ENCODE data around the gene SRGAP1. TPM values are rescaled to one million over a fixed set of nuclear protein-coding genes. Genes with fewer than 3 reads are reported as not detected.

The SRGAP1 gene
- total and polyA plus RNA-seq, 2 of the 8 experiments (the other 6 are each of a cell fraction or from before 2014, with no cell fraction given), result 3.2 to 7.3 TPM

- Histone ChIP-seq H2BK20ac (ENCODE audit: low read length) (no peak overlapping the region), H3K18ac (ENCODE audit: extremely low read depth, low read length) (no peak overlapping the region), H3K27ac (ENCODE audit: low read depth, low read length) (no peak overlapping the region), H3K79me2 (ENCODE audit: control insufficient read depth in 1 of 2, insufficient read depth in 2 of 2, low read length in 2 of 2) (0 out of 4 replicates have a peak, but pooled peaks cover 0 to 3% of the 10 kb centered on the region in 2 experiments), H3K79me1 (ENCODE audit: low read depth, low read length) (no peaks in the 10 kb centered on the region), H3K56ac (replicated peaks; ENCODE audit: insufficient read length, low read depth, low read length) (no peak overlapping the region), H2AFZ (ENCODE audit: low read length) (no peak overlapping the region), H2BK12ac (ENCODE audit: low read depth, low read length) (no peak overlapping the region), H4K5ac (ENCODE audit: insufficient read length, low read depth, low read length) (no peak overlapping the region), H2BK120ac (replicated peaks; ENCODE audit: low read depth, low read length) (no peak overlapping the region), H2AK5ac (ENCODE audit: low read depth, low read length) (no peak overlapping the region), H2BK5ac (ENCODE audit: low read depth, low read length) (no peak overlapping the region), H3K4me2 (ENCODE audit: insufficient read depth in 1 of 2, low read depth in 2 of 2, low read length in 2 of 2) (no peak overlapping the region), H3K36me3 (ENCODE audit: control insufficient read depth in 2 of 4, insufficient read depth in 4 of 4, low read length in 3 of 4) (no peaks in the 10 kb centered on the region), H4K8ac (ENCODE audit: extremely low read depth, insufficient read depth, low read length) (no peak overlapping the region), H3K9me3 (ENCODE audit: insufficient read depth in 2 of 2, low read depth in 1 of 2, low read length in 1 of 2) (no peaks in the 10 kb centered on the region), H3K4me3 (ENCODE audit: extremely low read depth in 1 of 4, insufficient read depth in 2 of 4, low read depth in 3 of 4, low read length in 4 of 4) (no peak overlapping the region), H3K23ac (ENCODE audit: insufficient read length) (no peak overlapping the region), H4K20me1 (replicated peaks in 1 of 2; ENCODE audit: control insufficient read depth in 1 of 2, insufficient read depth in 2 of 2, low read length in 2 of 2) (no peaks in the 10 kb centered on the region), H2BK15ac (ENCODE audit: low read length) (no peak overlapping the region), H3K9ac (replicated peaks in 1 of 4; ENCODE audit: extremely low read depth in 1 of 4, low read depth in 3 of 4, low read length in 3 of 4) (no peak overlapping the region), H3K4ac (replicated peaks; ENCODE audit: insufficient read length, low read depth, low read length) (no peak overlapping the region), H4K91ac (replicated peaks; ENCODE audit: insufficient read length, low read length) (no peak overlapping the region), H3K23me2 (ENCODE audit: low read depth, low read length) (no peaks in the 10 kb centered on the region), H3K4me1 (replicated peaks in 1 of 4; ENCODE audit: control insufficient read depth in 3 of 4, insufficient read depth in 4 of 4, low read length in 3 of 4) (peaks cover 0 to 2% (median 0%) of the 10 kb centered on the region in 4 experiments; a peak in 3 of 7 replicates), H3K14ac (ENCODE audit: insufficient read length) (no peak overlapping the region), H3K27me3 (replicated peaks in 1 of 4; ENCODE audit: control insufficient read depth in 3 of 4, extremely low read depth in 1 of 4, insufficient read depth in 3 of 4, low read length in 3 of 4) (no peaks in the 10 kb centered on the region)
- 90% methylated on average over 1 of the region's 1 CpG; no CpG with 5 or more reads in 1 of the 2 experiments for WGBS, 2 experiments (ENCODE audit: extremely low coverage in 1 of 2, insufficient coverage in 1 of 2, insufficient read length in 1 of 2, insufficient replicate concordance in 2 of 2, low coverage in 1 of 2, low lambda C conversion rate in 2 of 2, missing lambda C conversion rate in 1 of 2)
- ChIA-PET CTCF (ENCODE audit: partially characterized antibody) (interaction anchor here (1.1 to 2.1 kb wide), 5 partner anchors 9 to 120 kb away, joined by 3 to 5 read pairs (median 4); partner anchors contain the start of gene SRGAP1), POLR2A (ENCODE audit: partially characterized antibody) (no interaction called here)
- FAIRE-seq, result no peak
- DNase-seq (ENCODE audit: low read depth in 1 of 2, low spot score in 2 of 2), result no peak
- TF ChIP-seq CEBPB (IDR thresholded peaks at IDR 0.05; ENCODE audit: low read depth, low read length) (no peak), USF2 (IDR thresholded peaks at IDR 0.05; ENCODE audit: low read length) (no peak), BRCA1 (IDR thresholded peaks at IDR 0.05; ENCODE audit: low read depth, low read length) (no peak), POU5F1 (IDR thresholded peaks at IDR 0.05; ENCODE audit: low read depth, low read length) (no peak), CTBP2 (IDR thresholded peaks at IDR 0.05; ENCODE audit: borderline replicate concordance, insufficient read depth, insufficient read length, low read length) (no peak), JUN (IDR thresholded peaks at IDR 0.05; ENCODE audit: low read depth, low read length) (no peak), RXRA (IDR thresholded peaks at IDR 0.05; ENCODE audit: insufficient read depth, low read depth, low read length) (no peak), JUND (IDR thresholded peaks at IDR 0.05; ENCODE audit: low read length) (no peak), SAP30 (IDR thresholded peaks at IDR 0.05; ENCODE audit: insufficient read depth, insufficient replicate concordance, low read length) (no peak), E2F6 (IDR thresholded peaks at IDR 0.05) (no peak), CHD1 (IDR thresholded peaks at IDR 0.05; ENCODE audit: low read depth, low read length) (no peak), NRF1 (IDR thresholded peaks at IDR 0.05; ENCODE audit: low read depth, low read length) (no peak), CHD2 (IDR thresholded peaks at IDR 0.05; ENCODE audit: low read length) (no peak)
Measured at GRCh38 chr12:63964301-63964700, 119.8 kb downstream of the SRGAP1 start.
